ENCODE data around the gene SLC16A2.
"Not testable (repeated sequence)": the region's sequence is repeated elsewhere in the genome, so short reads cannot be mapped to it uniquely, and the experiment has no call there.

Gene SLC16A2

GRCh38 chrX:74448669-74449068 is 27.4 kb downstream of the SLC16A2 start:
- DNase-seq = no peak

GRCh38 chrX:74449322-74449936 is 28.1 kb downstream of the SLC16A2 start:
- no peak for DNase-seq

- DNase-seq = no peak
Observed at GRCh38 chrX:74449937-74450330, 28.6 kb downstream of the SLC16A2 start.

GRCh38 chrX:74450803-74451449 is 29.6 kb downstream of the SLC16A2 start:
- DNase-seq = peak; percentile 80

GRCh38 chrX:74451450-74452198 is 30.3 kb downstream of the SLC16A2 start:
- peak; percentile 8 for DNase-seq

GRCh38 chrX:74452199-74452481 is 30.8 kb downstream of the SLC16A2 start:
- DNase-seq = no peak

GRCh38 chrX:74453178-74453577 is 31.9 kb downstream of the SLC16A2 start:
- DNase-seq = no peak

- not testable (repeated sequence) for DNase-seq
Observed at GRCh38 chrX:74454233-74454632, 32.9 kb downstream of the SLC16A2 start.

GRCh38 chrX:74458736-74459135 is 37.4 kb downstream of the SLC16A2 start:
- DNase-seq = no peak

GRCh38 chrX:74461384-74461783 is 40.1 kb downstream of the SLC16A2 start:
- DNase-seq = no peak

- no peak for DNase-seq
Observed at GRCh38 chrX:74464722-74465121, 43.4 kb downstream of the SLC16A2 start.

GRCh38 chrX:74465424-74465823 is 44.1 kb downstream of the SLC16A2 start:
- DNase-seq = no peak

- DNase-seq = no peak
Observed at GRCh38 chrX:74467656-74468055, 46.4 kb downstream of the SLC16A2 start.

- DNase-seq = not testable (repeated sequence)
Observed at GRCh38 chrX:74473116-74473515, 51.8 kb downstream of the SLC16A2 start.

GRCh38 chrX:74490247-74490646 is 69.0 kb downstream of the SLC16A2 start:
- peak; percentile 38 for DNase-seq

- DNase-seq = peak; percentile 2
Observed at GRCh38 chrX:74492720-74493201, 71.5 kb downstream of the SLC16A2 start.

GRCh38 chrX:74493806-74494205 is 72.5 kb downstream of the SLC16A2 start:
- DNase-seq = no peak

GRCh38 chrX:74498924-74499323 is 77.6 kb downstream of the SLC16A2 start:
- no peak for DNase-seq

- no peak for DNase-seq
Observed at GRCh38 chrX:74500067-74500466, 78.8 kb downstream of the SLC16A2 start.

- DNase-seq = no peak
Observed at GRCh38 chrX:74500555-74500954, 79.3 kb downstream of the SLC16A2 start.

GRCh38 chrX:74505437-74505836 is 84.1 kb downstream of the SLC16A2 start:
- no peak for DNase-seq

- DNase-seq = no peak
Observed at GRCh38 chrX:74506317-74507115, 85.2 kb downstream of the SLC16A2 start.

- DNase-seq = no peak
Observed at GRCh38 chrX:74507191-74507590, 85.9 kb downstream of the SLC16A2 start.
